NOMO-1 treated with dmso at 0.1 percent for 144 hours (cell line): Measurements from ENCODE around the gene CDYL.

Experiments
- DNase-seq: peaks from one replicate; lab custom pipeline; 2025; ENCODE audit not compliant: unreplicated experiment; lab: John Stamatoyannopoulos, UW

The CDYL gene

DNA sequence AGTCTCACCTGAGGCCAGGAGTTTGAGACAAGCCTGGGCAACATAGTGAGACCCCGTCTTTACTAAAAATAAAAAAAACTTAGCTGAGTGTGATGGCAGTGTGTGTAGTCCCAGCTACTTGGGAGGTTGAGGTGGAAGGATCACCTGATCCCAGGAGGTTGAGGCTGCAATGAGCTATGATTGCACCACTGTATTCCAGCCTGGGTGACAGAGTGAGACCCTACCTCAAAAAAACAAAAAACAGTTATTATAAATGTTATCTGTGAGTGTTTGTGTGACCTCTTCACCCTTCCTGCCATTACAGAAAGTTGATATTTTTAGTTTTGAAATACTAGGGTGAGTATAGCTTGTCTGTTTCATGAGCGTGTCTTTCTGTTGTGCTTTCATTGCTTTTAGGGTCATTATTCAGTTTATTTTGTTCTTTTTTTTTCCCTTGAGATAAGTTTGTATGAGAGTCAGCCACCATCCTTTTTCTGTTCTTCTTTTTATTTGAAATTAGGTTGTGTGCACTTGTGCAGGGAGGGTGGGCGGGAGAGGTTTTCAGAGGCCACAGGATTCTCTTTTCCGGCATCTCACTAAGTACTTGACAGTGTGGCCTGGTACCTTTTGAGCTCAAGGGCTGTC lies 26.2 kb downstream of the CDYL start:
- DNase-seq = no peak

DNA sequence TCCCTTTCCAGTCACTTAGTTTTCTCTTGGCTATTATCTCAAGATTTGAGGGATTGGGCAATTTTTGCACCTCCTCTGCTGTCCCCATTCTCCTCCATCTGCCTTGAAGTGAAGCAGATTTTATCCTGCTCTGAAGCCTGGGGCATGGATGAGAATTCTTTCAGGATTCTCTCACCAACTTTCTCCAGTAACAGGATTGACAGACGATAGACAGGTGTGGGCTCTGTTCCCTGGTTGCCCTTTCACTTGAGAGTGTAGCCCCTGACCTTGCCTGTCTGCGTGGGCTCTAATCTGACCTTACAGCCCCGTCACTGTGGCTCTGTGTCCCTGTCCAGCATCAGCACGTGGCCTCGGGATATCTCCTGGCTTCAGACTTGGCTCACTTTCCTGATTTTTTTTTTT lies 27.1 kb downstream of the CDYL start:
- DNase-seq = no peak

DNA sequence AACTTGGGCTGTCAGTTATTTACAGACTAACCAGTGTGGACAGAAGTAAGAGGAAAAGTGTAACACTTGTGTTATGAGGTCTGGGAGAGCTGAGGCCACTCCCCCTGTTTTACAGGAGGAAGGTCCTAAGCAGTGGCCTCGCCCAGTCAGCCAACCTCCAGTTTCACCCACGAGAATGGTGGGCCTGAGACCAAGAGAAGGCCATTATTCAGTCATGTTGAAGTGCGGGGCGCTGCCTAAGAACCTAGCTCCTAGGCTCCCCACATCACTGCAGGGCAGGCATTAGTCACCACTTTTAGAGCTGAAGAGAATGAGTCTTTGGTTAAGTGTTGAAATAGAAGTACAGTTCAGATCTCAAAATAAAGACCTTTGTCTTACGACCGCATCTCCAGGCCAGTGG lies 27.9 kb downstream of the CDYL start:
- no peak for DNase-seq

DNA sequence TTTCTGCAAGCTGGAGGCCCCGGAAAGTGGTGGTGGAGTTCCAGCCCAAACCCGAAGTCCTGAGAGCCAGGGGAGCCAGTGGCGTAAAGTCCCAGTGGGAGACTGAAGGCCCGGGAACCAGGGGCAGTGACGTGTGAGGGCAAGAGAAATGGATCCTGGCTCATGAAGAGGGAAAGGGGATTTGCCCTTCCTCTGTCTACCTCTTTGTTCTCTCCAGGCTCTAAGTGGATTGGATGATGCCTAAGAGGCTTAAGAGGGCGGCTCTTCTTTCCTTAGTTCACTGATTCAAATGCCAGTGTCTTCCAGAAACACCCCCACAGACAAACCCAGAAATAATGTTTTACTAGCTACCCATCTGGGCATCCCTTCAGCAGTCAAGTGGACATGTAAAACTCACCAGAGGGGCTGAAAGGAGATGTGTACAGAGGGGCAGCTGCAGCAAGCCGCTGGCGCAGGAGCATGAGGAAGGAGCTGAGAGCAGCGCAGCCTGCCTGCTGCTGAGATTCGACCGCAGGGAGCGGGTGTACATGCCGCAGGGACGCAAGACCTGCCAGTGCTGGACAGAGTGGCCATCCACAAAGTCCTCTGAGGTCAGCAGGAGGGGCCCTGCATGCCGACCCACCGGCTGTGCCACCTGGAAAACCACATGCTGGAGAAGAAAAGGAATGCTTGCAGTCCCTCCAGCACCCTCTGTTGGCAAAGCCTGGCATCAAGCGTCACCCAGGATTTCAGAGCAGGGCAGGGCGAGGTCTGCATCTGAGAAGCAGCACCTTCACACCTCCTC lies 29.5 kb downstream of the CDYL start:
- DNase-seq = no peak

DNA sequence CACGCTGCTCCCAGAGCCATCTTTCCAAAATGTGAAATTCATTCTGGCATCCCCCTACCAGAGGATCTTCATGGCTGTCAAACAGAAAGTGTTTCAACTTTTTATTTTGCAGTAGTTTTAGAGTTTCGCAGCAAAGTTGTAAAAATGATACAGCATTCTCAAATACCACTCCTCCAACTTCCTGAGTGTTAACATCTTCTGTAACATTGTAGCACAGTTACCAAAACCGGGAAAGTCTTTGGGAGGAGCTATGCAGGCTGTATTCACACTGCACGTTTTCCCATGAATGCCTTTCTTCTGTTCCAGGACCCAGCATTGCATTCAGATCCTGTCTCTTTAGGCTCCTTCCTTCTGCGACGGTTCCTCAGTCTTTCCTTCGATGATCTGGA lies 30.1 kb downstream of the CDYL start:
- no peak for DNase-seq

DNA sequence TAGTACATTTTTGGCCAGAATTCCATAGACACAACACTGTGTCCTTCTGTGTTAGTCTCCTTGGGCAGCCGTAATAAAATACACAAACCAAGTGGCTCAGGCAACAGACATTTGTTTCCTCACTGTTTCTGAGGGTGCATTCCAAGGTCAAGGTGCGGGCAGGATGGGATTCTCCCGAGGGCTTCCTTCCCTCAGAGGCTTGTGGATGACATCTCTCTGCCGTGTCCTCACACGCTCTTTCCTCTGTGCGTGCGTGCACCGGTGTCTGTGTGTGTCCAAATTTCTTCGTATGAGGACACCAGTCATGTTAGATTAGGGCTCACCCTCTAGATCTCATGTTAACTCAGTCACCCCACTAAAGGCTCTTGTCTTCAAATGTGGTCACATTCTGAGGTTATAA lies 30.6 kb downstream of the CDYL start:
- no peak for DNase-seq

DNA sequence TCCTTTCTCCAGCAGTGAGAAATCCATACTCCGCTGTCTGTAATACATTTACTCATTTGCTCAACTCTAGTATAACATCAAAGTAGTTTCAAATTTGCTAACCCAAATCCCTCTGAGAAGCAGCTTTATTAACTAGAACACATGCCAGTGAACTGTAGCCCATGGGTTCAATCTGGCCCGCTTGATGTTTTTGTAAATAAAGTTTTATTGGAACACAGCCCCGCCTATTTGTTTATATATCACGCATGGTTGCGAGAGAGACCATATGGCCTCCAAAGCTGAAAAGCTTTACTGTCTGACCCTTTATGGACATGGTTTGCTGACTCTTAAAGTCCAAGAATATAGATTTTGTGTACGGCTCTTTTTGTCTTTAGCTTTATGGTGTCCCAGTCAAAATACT lies 32.2 kb downstream of the CDYL start:
- no peak for DNase-seq

DNA sequence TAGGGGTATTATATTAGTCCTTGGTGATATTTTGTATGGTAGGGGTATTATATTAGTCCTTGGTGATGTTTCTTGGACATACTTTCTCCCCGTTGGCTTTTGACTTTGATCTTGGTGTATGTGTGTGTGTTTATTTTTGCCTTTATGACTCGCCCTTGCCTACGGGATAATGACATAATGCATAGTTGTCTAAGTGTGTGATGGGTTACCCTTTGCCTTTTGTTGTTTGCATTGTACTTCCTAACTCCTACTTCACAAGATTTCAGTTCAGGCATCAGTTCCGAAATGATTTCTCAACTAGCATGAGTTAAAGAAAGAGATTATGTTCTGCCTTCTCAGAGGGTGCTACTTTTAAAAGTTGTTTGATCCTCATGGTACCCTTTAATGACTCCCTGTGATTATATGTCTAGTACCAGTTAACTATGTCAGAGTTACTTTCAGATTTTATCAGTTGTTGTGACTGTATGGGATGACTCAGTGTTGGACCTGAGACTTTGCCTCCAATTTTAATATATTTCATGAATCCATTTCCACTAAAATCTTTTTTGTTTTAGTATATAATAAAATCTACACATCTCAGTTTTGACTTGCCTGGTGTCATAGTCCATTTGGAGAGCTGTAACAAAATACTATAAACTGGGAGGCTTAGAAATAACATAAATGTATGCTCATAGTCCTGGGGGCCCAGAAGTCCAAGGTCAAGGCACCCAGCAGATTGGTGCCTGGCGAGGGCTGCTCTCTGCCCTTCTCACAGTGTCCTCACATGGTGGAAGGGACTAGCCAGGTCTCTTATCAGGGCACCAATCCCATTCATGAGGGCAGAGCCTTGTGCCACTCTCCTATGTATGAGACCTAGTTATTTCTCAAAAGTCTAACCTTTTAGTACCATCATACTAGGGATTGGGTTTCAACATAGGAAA lies 34.1 kb downstream of the CDYL start:
- no peak for DNase-seq

DNA sequence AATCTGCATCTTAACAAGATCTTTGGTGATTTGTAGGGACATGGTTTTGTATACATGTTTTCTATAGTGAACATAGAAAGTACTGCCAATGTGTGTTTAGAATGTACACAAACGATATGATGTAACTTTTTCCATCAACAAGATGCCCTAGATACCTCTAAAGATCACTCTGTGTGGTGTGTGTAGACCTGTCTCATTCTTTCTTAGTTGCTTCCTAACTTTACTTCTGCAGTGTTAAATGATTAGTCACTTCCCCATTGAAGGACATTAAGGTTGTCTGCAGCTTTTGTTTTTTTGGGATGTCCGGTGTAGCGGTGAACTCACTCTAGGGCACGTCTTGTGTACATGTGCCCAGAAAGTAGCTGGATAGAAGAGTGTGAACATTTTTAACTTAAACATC lies 35.9 kb downstream of the CDYL start:
- DNase-seq = no peak

DNA sequence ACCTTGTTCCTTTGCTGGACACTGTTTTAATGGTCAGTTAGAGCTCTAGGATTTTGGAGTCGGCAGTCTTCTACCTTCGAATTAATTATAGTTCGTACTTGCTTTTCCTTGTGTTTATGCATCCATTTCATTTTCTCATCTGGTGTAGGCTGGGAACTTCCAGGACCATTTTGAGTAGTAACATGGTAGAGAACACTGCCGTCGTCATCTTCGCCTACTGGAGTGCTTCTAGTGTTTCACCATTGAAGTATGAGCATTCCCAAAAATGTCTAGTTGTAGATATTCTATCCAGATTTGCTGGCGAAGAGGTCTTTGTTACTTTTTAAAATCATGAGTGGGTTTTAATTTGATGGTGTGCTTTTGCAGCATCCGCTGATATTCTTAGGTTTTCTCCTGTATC lies 36.9 kb downstream of the CDYL start:
- DNase-seq = no peak

DNA sequence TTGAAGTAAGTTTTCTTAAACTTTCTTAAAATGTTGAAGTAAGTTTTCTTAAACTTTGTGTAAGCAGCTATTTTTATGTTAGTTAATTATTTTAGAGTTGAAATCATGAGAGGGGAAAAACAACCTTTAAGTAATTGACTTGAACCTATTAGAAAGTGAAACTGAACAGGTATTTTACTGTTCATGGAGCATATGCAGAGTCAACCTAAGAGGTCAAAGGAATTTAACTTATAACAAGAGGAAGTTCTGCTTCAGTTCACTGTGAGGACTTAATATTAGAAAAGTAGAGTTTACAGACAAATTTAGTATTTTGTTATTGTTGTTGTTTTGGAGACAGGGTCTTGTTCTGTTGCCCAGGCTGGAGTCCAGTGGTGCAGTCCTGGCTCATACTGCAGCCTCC lies 38.0 kb downstream of the CDYL start:
- DNase-seq = no peak

DNA sequence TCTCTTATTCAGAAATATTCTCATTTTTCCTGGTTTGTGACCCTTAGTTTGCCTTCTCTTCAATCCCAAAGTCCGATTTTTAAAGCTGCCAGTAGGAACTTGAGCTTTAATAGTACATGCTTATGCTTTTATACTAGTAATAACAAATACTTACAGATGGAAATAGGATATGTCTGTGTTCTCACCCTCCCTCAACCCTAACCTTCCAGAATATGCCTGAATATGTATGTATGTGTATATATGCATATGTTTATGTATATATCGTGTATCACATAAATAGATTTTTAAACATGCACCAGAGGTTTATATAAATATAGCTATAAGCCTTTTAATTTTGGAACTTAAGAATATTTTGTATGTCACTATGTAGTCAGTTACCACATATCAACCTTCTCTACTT lies 38.8 kb downstream of the CDYL start:
- no peak for DNase-seq

DNA sequence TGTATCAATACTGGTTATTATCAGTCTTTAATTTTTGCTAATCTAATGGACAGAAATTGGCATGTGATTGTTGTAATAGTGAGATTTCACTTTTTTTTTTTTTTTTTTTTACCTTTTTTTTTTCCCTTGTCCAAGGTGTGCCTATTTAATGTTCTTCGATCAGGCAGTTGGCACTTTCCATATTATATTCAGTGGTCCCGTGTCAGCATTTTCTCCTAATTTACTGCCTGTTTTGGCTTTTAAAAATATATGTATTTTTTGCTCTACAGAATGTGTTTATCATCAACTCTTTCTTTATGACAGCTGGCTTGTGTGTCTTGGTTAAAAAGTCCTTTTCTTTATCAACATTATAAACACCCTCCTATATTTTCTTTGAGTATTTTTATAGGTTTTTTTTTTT lies 39.4 kb downstream of the CDYL start:
- DNase-seq = no peak

DNA sequence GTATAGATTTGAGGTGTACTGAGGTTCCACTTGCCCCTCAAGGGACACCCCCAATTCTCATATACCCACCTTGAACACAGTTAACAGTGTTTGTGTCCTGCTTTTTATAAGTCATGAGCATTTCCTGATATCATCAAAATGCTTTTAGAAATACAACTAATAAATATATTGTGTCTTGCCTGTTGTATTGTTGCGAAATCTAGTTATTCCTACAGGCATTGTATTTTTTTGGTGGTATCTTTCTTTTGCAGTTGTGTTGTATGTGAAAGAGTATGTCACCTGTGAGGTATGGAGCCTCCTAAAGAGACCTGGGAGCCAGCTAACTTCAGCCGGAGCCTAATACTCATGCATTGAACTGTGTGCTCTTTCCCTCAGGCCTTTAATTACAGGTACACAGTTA lies 40.7 kb downstream of the CDYL start:
- no peak for DNase-seq

DNA sequence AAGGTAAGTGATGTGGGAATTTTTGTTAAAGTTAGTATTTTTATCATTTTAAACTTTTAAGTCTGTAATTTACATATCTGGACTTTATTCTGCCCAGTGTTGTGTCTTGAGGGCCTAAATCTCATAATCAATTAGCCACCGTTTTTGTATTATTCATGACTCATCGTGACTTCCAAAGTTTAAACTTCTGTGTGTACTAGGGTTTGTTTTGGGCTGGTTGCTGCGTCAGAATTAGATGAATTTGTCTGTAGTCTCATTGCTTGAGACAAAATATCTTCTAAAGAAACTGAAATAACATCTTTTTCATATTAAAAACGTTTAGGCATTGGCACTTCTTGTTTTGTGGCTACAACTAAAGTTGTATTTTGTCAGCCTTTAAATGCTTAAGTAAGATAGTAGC lies 41.3 kb downstream of the CDYL start:
- no peak for DNase-seq

DNA sequence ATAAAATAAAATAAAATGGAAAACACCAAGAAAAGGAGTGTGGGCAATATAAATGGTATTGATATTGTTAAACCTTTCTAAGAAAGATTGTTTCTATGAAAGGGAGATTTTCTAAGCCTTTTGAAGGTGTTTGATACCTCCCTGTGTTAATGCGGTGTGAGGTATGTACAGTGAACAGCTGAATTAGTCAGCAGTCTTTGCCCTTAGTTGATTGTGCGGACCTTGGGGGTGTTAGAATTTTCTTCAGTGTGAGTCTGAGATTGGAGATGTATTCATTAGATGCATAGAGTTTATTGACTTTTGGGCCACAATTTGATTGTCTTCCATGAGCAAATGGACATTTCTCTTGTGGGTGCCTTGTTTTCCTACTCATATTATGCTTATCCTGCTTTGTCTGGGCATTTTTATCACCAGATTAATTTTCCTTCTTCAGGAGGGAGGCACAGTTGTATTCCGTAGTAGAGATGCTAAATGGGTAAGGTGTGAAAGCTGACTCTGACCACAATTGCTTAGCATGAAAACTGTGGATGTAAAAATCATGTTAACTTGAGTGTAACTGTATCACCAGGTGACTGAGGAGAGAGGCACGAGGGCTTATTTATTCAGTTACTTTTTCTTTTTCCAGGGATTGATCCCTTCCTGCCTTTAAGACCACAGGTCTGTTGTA lies 42.2 kb downstream of the CDYL start:
- no peak for DNase-seq

DNA sequence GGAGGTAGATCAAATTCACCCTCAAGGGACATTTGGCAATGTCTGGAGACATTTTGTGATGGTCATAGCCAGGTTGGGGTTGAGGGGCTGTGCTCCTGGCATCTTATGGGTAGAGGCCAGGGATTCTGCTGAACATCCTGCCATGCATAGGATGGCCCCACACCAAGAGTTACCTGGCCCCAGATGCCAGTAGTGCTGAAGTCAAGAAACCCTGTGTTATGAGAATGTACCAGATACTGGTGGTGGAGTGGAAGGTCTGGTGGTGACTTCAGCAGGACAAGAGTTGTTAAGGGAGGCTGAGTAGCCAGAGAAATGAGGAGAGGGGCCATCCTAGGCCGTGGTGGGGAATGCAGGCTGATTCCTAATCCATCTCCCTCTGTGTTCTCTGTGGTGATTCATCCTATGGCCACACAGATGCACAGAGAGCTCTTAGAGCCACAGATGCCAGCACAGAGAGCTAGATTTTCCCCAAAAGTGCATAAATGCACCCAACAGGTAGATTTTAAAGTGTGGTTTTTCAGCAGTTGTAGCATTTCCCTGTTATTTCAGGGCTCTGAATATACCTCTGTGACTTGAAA lies 43.6 kb downstream of the CDYL start:
- no peak for DNase-seq

DNA sequence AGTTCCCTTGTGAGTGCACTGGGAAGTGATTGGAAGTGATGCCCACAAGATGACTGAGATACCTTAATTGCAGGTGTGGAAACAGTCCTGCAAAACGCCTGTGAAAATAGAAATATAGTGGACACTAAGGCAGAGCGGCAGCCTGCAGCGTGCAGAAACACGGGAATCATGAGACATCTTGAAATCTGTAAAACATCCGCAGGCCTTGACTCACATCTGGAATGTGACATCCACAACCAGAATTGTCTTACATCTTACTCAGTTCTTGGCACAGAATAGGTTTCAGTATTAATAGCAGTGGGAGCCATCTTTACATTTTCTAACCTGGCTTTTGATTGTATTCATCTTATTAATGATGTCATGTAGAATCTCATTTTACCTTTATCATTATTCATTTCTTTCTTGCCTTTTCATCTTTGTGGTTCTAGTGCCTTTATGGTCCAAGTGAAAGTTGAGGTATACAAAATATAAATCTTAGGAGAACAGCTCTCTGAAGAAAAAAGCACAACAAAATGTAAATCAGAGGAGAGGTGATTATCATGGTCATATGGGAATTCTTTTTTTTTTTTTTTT lies 44.6 kb downstream of the CDYL start:
- no peak for DNase-seq

DNA sequence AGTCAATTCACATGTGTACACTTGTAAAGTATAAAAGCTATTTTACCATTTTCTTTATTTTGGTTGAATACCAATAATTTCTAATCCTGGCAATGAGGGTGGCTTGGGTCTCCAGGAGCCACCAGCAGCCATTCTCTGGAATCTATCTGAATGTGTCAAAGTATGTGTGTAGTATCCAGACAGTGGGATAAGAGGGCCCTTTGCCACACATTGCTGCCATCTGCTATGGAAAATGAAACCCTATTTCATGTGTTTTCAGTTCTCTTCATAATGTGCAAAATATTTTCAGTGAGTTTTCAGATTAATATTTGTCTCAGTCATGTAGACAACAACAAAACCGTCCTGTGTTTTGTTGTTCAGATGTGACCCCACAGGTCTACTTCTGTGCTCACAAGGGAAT lies 46.3 kb downstream of the CDYL start:
- no peak for DNase-seq

DNA sequence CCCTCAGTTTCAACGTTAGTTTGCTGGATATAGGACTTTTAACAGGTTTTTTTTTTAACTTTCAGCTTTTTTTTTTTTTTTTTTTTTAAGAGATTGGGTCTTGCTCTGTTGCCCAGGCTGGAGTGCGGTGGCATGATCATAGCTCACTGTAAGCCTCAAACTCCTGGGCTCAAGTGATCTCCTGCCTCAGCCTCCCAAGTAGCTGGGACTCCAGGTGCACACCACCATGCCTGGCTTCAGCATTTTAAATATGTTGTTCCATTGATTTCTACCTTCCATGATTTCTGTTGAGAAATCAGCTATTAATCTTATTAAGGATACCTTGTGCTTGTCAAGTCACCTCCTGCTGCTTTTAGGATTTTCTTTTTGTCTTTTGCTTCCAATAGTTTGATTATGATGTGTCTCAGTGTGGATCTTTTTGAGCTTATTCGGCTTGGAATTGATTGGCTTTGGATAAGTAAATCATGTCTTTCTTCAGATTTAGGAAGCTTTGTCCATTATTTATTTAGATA lies 52.0 kb downstream of the CDYL start:
- no peak for DNase-seq

DNA sequence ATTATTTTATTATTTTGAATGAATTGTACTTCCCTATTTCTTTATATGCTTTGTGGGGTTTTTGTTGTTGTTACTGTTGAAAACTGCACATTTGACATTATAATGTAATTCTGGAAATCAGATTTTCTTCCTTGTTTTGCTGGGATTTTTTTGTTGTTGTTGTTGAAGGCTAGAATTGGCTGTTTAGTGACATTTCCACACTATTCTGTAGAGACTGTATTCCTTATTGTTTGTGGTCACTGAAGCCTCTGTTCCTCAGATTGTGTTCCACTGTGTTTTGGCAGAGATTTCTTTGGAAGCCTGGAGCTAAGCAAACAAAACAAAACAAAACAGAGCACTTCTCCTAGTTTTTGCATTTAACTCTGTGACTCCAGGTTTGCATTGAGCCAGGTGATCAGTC lies 52.9 kb downstream of the CDYL start:
- DNase-seq = no peak
